ENCODE results near the gene HSPB6. TPM values are rescaled to one million over a fixed set of nuclear protein-coding genes. Genes with fewer than 3 reads are reported as not detected.
A peak's percentile ranks its signal among the peaks of the same experiment; 100 is the strongest.

The HSPB6 gene
- total RNA-seq, 1 experiment from 2014 or later: 0.37 TPM

DNA sequence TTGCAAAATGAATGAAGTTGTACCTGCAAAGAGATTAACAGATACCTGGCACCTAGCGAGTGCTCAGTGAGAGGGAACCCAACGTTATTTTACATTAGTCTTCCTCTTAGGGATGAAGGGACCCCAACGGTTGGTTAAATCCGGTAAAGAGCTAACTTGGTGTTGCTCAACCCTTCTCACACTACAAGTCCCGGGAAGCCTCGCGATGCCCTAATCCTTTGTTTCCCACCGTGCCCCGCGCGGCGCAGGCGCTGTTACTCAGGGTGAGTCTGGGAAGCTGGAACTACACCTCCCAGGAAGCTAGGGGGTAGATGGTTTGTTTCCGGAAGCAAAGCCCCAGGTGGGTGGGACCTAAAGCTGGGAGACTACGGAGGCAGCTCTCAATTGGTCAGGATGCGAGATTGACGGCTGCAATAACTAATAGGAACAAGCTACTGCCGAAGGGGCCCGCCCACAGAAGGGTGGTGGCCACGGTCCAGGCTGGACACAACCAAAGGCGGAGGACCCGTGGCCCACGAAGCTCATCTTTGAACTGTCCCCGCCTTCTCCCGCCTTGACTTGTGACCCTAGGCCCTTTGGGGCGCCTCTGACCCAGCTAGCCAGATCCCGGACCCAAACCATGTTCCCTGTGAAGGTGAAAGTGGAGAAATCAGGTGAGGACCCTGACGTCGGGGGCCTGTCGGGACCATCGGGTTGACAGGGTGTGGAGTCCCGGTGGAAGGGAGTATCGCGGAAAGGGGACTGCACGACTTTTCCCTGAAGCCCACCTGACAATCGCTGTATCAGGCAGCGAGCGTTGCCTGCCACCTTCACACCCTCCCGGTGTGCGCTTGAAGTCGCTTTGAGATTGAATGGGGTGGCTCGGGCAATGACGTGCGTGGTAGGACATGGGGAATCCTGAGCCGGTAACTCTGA is 8.5 kb downstream of the HSPB6 start, which contains the start of gene LIN37:
Gene LIN37, plus strand, starts transcription at position 471 of the 915 bp plus-strand sequence. Its CDS starts 149 bp downstream, at position 620.
- Histone ChIP-seq H4K8ac (replicated peaks; ENCODE audit: insufficient read length, low read depth, low read length) (no peak within 1 kb of the TSS), H3K4me2 (ENCODE audit: insufficient read depth, insufficient read length, low read length) (peak within 1 kb of the TSS; percentile 78), H2AK5ac (ENCODE audit: insufficient read length, low read length) (no peak within 1 kb of the TSS), H2BK15ac (ENCODE audit: low read depth, low read length) (no peak within 1 kb of the TSS), H3K56ac (ENCODE audit: insufficient read length, low read depth, low read length) (no peak within 1 kb of the TSS), H2AFZ (ENCODE audit: low read length) (no peak within 1 kb of the TSS), H3K79me1 (ENCODE audit: insufficient read depth, low read depth, low read length, poor library complexity, severe bottlenecking) (peaks cover 3% of the 10 kb centered on the region), H2BK12ac (ENCODE audit: insufficient read length, low read depth, low read length) (no peak within 1 kb of the TSS), H3K23ac (ENCODE audit: insufficient read length, low read depth, low read length) (no peak within 1 kb of the TSS), H3K4ac (ENCODE audit: low read depth, low read length) (no peak within 1 kb of the TSS), H4K20me1 (ENCODE audit: control insufficient read depth, insufficient read depth, insufficient read length) (no peaks in the 10 kb centered on the region), H3K23me2 (ENCODE audit: insufficient read length, low read depth, low read length, poor library complexity, severe bottlenecking) (peaks cover 16% of the 10 kb centered on the region), H4K5ac (ENCODE audit: insufficient read length, low read depth, low read length) (no peak within 1 kb of the TSS), H3K27ac (ENCODE audit: insufficient read length, low read depth, low read length) (no peak within 1 kb of the TSS), H3K14ac (ENCODE audit: insufficient read depth, low read length) (no peak within 1 kb of the TSS), H2BK120ac (ENCODE audit: low read depth, low read length, poor library complexity, severe bottlenecking) (no peak within 1 kb of the TSS), H3K79me2 (ENCODE audit: insufficient read depth, low read length) (no peaks in the 10 kb centered on the region), H2BK5ac (ENCODE audit: insufficient read length, low read length) (no peak within 1 kb of the TSS), H4K91ac (ENCODE audit: insufficient read length, low read depth, low read length) (no peak within 1 kb of the TSS), H3K9me3 (ENCODE audit: control insufficient read depth, low read depth, low read length) (no peaks in the 10 kb centered on the region), H3K4me1 (ENCODE audit: insufficient read depth, low read length) (peaks cover 4% of the 10 kb centered on the region; the same call in 1 of the 2 replicates), H3K27me3 (ENCODE audit: insufficient read depth, low read length) (no peaks in the 10 kb centered on the region), H2BK20ac (ENCODE audit: low read depth, low read length, poor library complexity, severe bottlenecking) (no peak within 1 kb of the TSS), H3K9ac (ENCODE audit: extremely low read depth, insufficient read length, low read length) (peak within 1 kb of the TSS; percentile 44), H3K18ac (ENCODE audit: insufficient read length, low read depth, low read length) (no peak within 1 kb of the TSS), H3T11ph (ENCODE audit: low read length) (no peak within 1 kb of the TSS)
- H3K27me3 Mint-ChIP-seq (ENCODE audit: low read depth): no peaks in the 10 kb centered on the region
- peaks cover 20 to 30% of the 10 kb centered on the region in 2 experiments for H3K4me1 Mint-ChIP-seq
- TF ChIP-seq, protein P1, sequence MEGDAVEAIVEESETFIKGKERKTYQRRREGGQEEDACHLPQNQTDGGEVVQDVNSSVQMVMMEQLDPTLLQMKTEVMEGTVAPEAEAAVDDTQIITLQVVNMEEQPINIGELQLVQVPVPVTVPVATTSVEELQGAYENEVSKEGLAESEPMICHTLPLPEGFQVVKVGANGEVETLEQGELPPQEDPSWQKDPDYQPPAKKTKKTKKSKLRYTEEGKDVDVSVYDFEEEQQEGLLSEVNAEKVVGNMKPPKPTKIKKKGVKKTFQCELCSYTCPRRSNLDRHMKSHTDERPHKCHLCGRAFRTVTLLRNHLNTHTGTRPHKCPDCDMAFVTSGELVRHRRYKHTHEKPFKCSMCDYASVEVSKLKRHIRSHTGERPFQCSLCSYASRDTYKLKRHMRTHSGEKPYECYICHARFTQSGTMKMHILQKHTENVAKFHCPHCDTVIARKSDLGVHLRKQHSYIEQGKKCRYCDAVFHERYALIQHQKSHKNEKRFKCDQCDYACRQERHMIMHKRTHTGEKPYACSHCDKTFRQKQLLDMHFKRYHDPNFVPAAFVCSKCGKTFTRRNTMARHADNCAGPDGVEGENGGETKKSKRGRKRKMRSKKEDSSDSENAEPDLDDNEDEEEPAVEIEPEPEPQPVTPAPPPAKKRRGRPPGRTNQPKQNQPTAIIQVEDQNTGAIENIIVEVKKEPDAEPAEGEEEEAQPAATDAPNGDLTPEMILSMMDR (conservative IDR thresholded peaks at IDR 0.05): no peak
- DNase-seq: peak; percentile 99
- H3K4me3 Mint-ChIP-seq: peak within 1 kb of the TSS; percentile 94 to 96
- no CpG with 5 or more reads among the region's 45 CpGs for WGBS (ENCODE audit: extremely low coverage, insufficient read length, low lambda C conversion rate)
- H3K9me3 Mint-ChIP-seq: no peaks in the 10 kb centered on the region
- H3K36me3 Mint-ChIP-seq (ENCODE audit: insufficient read depth in 1 of 3, low read depth in 3 of 3): peaks cover 0 to 8% (median 3%) of the 10 kb centered on the region in 3 experiments; a peak in 4 of 7 replicates
- peak within 1 kb of the TSS; percentile 80 to 96 (median 92) for H3K27ac Mint-ChIP-seq

Measured in H9 (cell line).